T-helper 1 cell treated with Interleukin-12 subunit alpha and Interleukin-12 subunit beta and Interleukin-4 antibody, amounts not matched to agents 30 ng/mL and 1 ng/mL, for 36 hours (primary cell): ENCODE results near the gene GREB1L. TPM values are rescaled to one million over a fixed set of nuclear protein-coding genes. Genes with fewer than 3 reads are reported as not detected.

Experiments
- intact Hi-C: fragments of 100-400 bp; cut with micrococcal nuclease; formaldehyde crosslinking; loops from one replicate; pipeline ENCODE4 v1.15.1; 2024
- total RNA-seq: library from RNA; stranded (reverse); gene quantifications from 2 replicates; pipeline ENCODE4 v1.2.3, GENCODE V29; 2022

The GREB1L gene
- total RNA-seq, 1 donor from 2014 or later: not detected

GRCh38 chr18:21443776-21444464 lies 201.9 kb downstream of the GREB1L start:
- intact Hi-C loops: loop anchor here (1.0 kb wide), 1 partner anchor 249 kb away; no protein-coding TSS in a partner anchor

GRCh38 chr18:21444465-21445212 lies 202.6 kb downstream of the GREB1L start:
- intact Hi-C loops: loop anchor here (1.0 kb wide), 2 partner anchors 40 to 249 kb away; no protein-coding TSS in a partner anchor

DNA sequence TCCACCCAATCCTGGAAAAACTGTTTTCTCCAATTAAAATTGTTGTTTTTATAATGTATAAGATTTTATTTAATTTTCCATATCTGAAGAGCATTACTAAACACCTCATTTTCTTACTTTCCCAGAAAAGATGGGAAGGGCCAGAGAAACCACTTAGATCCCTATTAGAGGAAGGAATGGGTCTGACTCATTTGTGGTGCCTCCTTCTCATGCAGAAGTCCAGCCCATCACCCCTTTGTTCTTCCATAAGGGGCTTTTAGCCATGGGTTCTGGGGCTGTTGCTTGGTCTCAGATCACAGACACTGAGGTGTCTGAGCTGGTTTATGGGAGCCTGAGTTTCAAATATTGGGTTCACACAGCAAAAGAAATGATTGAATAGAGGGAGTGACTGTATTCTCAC lies 206.3 kb downstream of the GREB1L start:
- intact Hi-C loops: no loop called here

GRCh38 chr18:21449367-21450290 lies 207.6 kb downstream of the GREB1L start:
- intact Hi-C loops: no loop called here

DNA sequence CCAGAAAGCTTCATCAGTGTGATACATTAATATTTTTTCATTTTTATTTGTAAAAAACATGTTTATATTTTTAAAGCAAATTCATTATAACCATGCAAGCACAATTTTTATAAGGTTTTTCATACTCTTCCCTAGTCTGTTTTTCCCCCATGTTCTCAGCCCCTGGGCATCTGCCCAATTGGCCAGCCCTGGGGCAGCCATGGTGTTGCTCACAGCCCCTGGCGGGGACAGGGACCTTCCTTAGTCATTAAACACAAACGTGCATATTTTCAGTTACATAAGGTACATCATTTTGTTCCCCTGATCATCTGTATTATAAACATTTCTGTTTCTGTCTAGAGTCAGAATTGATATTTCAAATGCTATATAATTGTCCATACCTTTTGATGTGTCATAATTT lies 208.5 kb downstream of the GREB1L start:
- intact Hi-C loops: no loop called here

GRCh38 chr18:21450913-21451312 lies 208.9 kb downstream of the GREB1L start:
- intact Hi-C loops: no loop called here

GRCh38 chr18:21451851-21452250 lies 209.8 kb downstream of the GREB1L start:
- intact Hi-C loops: no loop called here

DNA sequence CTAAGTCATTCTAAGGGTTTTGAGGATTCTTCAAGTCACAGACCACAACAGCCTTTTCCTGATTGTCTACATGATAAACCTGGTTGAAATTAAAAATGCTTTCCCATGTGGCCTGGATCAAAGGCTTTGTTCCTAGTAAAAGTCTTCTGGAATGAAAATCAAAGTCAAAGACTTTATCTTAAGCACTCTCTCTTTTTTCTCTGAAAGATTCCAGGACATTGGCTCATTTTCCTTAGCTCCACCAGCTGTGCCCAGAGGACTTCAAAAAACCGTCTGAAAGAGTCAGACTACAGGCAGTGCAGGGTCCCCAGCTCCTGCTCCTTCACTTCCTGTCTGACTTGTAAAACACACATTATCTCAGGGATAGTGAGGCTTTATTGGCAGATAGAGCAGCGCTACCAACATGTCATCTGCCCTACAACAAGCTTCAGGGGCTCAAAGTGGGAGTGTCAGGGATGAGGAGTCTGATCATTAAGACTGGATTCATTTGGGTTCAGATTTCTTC lies 210.3 kb downstream of the GREB1L start:
- intact Hi-C loops: no loop called here

DNA sequence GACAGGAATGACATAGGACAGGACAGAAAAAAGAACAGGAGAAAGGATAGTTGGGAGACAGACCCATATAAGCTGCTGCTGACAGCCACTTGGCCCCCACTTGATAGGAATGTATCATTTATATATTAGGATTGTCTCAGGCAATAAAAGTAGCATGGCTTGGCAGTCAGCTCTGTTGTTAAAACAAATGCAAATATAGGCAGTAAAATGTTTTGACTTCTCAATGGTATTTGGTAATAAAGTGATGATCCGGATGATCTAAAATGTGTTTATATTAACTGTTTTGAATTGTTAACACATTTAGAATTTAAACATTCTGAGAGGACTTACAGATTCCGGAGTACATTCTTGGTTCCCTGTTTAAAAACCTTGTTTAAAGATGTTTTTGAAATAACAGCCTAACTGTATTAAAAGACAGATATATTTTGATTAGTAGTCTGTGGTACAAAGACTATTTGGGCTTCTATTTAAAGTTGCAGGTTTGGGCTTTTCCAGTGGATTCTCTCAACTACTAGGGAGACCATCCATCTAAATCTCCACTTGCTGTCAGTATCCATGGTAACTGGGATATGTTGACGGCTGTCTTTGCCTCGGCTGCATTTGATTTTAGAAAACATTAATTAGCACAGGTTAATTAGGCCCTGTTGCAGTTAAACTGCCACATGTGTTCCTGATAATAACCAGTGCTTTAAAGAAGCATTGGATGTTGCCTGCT lies 210.9 kb downstream of the GREB1L start:
- intact Hi-C loops: no loop called here

GRCh38 chr18:21453511-21453901 lies 211.5 kb downstream of the GREB1L start:
- intact Hi-C loops: no loop called here

DNA sequence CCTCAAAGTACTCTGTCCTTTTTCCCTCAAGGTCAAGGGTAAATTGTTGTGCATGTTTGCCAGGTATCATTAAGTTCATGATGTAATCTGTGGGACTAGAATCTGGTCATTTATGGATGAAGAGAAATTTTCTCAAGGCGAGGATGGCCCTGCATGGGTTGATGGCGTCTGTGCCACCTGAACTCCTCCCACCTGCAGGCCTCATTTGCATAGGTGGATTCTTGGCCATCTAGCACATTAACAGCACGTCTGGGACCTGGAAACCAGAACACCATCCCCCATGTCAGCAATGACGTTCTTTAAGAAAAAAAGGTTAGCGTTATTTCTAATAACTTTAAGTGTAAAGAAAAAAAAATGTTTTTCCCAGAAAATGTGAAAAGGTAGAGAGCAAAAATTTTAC lies 212.7 kb downstream of the GREB1L start:
- intact Hi-C loops: no loop called here

- intact Hi-C loops: no loop called here
Observed at GRCh38 chr18:21456428-21457178, 214.6 kb downstream of the GREB1L start.

DNA sequence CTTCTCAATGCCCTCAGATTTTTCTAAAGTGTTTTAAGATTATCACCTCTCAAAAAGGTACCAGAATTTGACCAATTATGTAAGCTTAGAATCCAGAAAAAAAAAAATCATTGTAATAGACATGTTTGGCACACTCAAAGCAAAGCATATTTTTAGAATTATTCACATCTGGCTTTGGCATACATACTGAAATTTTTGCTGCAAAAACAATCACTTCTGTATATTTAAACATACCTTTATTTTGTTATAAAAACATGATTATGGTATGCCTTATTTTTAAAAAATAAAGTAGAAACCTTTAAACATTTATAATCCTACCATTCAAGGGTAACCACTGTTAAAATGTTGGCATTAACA lies 215.1 kb downstream of the GREB1L start:
- intact Hi-C loops: no loop called here

GRCh38 chr18:21458310-21458709 lies 216.3 kb downstream of the GREB1L start:
- intact Hi-C loops: no loop called here

DNA sequence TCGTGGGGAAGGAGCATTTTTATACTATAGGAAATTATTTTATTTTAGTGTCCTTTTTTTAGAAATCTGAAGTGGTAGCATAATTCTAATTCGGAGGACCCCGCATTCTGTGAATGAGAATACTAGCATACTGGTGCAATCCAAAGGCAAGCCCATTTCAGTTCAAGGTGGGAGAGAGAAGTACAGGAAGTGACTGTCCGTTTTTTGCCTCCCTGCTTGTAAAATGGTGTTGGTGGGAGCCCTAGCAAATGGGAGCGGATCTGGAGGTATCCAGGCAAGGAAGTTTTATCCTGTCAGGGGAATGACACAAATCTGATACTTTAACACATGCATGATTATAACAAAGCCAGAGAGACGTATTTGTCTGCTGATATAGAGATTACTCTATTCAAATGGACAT lies 216.8 kb downstream of the GREB1L start:
- intact Hi-C loops: no loop called here

GRCh38 chr18:21459706-21460286 lies 217.8 kb downstream of the GREB1L start:
- intact Hi-C loops: no loop called here

DNA sequence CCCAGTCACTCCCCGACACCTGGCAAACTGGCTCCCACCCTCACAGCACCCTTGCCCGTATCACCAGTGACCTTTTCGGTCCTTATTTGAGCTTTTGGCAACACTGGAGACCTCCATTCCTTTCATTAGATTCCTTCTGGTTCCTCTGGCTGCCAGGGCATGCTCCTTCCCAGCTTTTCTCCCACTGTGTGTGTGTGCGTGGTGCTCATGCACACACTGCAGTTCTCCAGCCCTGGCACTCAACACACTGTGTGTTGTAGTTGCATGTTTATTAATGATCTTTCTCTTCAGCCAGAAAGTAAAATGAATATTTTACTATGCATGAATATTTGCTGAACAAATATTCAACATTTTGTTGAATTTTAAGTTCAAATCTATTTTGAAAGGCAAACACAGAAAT lies 219.4 kb downstream of the GREB1L start:
- intact Hi-C loops: no loop called here

- intact Hi-C loops: no loop called here
Observed at GRCh38 chr18:21463718-21464117, 221.7 kb downstream of the GREB1L start.

DNA sequence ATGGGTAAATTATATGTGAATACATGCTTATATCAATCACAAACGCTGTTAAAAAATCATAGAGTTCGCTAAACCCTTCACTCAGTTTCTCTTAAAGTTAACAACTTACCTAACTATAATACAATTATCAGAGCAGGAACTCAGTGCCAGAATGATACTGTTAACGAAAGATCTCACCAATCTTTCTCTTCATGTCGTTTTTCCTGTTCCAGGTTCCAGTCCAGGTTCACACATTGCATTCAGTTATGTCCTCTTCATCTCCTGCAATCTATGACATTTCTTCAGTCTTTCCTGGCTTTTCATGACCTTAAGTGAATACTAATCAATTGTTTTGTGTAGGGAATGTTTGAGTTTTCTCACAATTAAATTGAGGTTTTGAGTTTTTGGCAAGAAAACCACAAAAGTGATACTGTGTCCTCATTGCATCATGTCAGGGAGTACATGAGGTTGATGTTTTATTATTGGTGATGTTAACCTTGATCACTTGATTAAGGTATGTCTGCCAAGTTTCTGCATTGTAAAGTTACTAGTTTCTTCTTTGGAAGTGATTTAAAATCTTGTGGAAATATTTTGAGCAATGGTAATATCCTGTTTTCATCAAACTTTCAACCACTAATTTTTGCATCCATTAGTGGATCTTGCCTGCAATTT lies 226.6 kb downstream of the GREB1L start:
- intact Hi-C loops: no loop called here
